Nephron progenitor cell (in vitro differentiated cells): ENCODE results near the gene TBC1D4.
"Not testable (repeated sequence)": the region's sequence is repeated elsewhere in the genome, so short reads cannot be mapped to it uniquely, and the experiment has no call there.

ENCODE experiments used
- DNase-seq: peaks from one replicate; pipeline ENCODE4 v3.0.0; 2021
- H3K27ac Mint-ChIP-seq: 2 replicates; pipeline ENCODE4 v1.8.0; 2021; ENCODE audit warnings: mild to moderate bottlenecking, moderate library complexity, mixed read lengths
- H3K27me3 Mint-ChIP-seq: 2 replicates; pipeline ENCODE4 v1.8.0; 2021; ENCODE audit warnings: mild to moderate bottlenecking, low read depth, mixed read lengths; ENCODE audit not compliant: poor library complexity
- H3K36me3 Mint-ChIP-seq: 2 replicates; pipeline ENCODE4 v1.8.0; 2021; ENCODE audit warnings: low read depth, mixed read lengths
- H3K4me1 Mint-ChIP-seq: 2 replicates; pipeline ENCODE4 v1.8.0; 2021; ENCODE audit warnings: mixed read lengths
- H3K4me3 Mint-ChIP-seq: 2 replicates; pipeline ENCODE4 v1.8.0; 2021; ENCODE audit warnings: mild to moderate bottlenecking, moderate library complexity, mixed read lengths
- H3K9me3 Mint-ChIP-seq: 2 replicates; pipeline ENCODE4 v1.8.0; 2021; ENCODE audit warnings: mild to moderate bottlenecking, moderate library complexity, mixed read lengths
- TF ChIP-seq, protein P1 (sequence below): fragments of 200-600 bp; sonication (generic); IDR thresholded peaks from 2 replicates; pipeline ENCODE4 v1.5.0; 2021; ENCODE audit warnings: antibody characterized with exemption

Gene TBC1D4

DNA sequence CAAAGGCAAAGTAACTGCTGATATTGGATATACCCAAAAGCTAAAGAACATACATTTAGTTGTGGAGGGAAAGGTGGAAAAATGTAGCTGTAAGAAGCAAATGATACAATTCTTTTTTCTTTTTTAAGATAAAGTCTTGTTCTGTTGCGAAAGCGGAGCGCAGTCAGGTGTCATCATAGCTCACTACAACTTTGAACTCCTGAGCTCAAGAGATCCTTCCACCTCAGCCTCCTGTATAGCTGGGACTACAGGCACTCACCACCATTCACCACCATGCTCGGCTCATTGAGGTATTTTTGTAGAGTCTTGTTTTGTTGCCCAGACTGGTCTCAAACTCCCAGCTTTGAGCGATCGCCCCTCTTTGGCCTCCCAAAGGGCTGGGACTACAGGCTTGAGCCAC is 38.0 kb downstream of the TBC1D4 start:
- DNase-seq = no peak
- Mint-ChIP-seq H3K36me3 (peaks cover 5% of the 10 kb centered on the region), H3K4me3 (no peak overlapping the region), H3K27me3 (no peaks in the 10 kb centered on the region), H3K9me3 (no peaks in the 10 kb centered on the region), H3K4me1 (peaks cover 12% of the 10 kb centered on the region), H3K27ac (no peak overlapping the region)
- TF ChIP-seq, protein P1, sequence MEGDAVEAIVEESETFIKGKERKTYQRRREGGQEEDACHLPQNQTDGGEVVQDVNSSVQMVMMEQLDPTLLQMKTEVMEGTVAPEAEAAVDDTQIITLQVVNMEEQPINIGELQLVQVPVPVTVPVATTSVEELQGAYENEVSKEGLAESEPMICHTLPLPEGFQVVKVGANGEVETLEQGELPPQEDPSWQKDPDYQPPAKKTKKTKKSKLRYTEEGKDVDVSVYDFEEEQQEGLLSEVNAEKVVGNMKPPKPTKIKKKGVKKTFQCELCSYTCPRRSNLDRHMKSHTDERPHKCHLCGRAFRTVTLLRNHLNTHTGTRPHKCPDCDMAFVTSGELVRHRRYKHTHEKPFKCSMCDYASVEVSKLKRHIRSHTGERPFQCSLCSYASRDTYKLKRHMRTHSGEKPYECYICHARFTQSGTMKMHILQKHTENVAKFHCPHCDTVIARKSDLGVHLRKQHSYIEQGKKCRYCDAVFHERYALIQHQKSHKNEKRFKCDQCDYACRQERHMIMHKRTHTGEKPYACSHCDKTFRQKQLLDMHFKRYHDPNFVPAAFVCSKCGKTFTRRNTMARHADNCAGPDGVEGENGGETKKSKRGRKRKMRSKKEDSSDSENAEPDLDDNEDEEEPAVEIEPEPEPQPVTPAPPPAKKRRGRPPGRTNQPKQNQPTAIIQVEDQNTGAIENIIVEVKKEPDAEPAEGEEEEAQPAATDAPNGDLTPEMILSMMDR = no peak

DNA sequence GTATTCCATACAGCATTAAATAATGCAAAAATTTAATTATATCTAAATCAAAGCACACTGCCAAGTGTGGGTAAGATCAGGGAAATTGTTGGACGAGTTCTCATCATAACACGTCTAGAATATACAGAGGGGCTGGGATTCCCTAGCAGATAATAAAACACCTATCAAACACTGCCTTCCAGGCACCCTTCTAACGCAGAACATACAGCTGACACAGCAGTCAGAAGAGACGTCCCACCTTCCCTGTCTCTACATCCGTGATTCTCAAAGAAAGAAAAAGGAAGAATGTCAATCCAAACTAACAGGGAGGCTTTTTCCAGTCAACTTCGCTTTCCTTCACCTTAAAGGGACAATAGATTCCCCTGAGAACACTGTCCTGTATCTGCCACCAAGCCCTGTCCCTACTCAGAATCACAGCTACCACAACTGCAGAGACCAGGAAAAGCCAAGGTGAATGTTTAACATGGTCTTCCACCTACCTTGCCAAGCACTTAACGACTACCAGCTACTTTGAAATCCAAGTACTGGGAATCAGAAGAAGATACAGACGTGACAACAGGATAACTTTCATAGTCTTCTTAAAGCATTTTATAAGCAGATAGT is 38.5 kb downstream of the TBC1D4 start:
- no peaks in the 10 kb centered on the region for H3K9me3 Mint-ChIP-seq
- TF ChIP-seq, protein P1 = no peak
- H3K27me3 Mint-ChIP-seq = no peaks in the 10 kb centered on the region
- H3K4me3 Mint-ChIP-seq = no peak overlapping the region
- H3K36me3 Mint-ChIP-seq = no peaks in the 10 kb centered on the region
- DNase-seq = no peak
- H3K4me1 Mint-ChIP-seq = peaks cover 12% of the 10 kb centered on the region
- peak overlapping the region; percentile 35 for H3K27ac Mint-ChIP-seq

DNA sequence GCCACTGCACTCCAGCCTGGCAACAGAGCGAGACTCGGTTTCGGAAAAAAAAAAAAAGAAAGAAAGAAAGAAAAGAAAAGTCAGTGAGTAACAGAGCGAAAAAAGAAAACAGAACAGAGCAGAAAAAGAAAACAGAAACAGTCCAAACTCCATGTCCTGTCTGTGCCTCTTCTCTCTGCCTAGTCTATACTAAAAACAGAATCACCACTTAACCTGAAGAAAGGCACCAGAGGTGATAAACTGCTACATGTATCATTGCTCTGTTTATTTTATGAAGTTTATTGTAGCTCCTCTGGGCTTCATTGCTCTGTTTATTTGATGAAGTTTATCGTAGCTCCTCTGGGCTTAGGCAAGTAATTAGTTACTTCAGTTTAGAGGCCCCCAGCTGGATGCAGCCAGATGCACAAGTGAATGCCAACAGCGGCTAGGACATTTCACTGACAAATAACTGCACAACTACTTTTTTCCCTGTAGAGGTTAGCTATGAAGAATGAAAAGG is 39.2 kb downstream of the TBC1D4 start:
- Mint-ChIP-seq H3K27me3 (no peaks in the 10 kb centered on the region), H3K4me3 (no peak overlapping the region), H3K36me3 (no peaks in the 10 kb centered on the region), H3K4me1 (peaks cover 18% of the 10 kb centered on the region), H3K27ac (no peak overlapping the region), H3K9me3 (no peaks in the 10 kb centered on the region)
- TF ChIP-seq, protein P1 = no peak
- DNase-seq = no peak

DNA sequence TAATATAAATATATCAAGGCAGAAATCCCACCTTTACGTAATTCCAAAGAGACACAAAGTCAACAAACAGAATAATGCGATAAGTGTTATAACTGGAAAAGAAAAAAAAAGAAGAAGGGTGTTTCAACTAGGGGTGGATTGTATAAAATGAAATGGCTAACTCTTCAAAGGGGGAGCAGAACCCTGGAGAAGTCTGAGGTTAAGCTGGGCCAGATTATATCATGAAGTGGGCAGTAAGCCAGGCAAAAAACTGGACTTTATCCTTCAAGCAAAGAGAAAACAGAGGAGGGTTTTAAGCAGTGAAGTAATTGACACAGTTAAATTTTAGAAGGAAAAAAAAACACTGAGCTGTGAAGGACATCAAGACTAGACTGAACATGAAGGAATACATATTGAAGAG is 41.9 kb downstream of the TBC1D4 start:
- no peak for DNase-seq
- H3K36me3 Mint-ChIP-seq = peaks cover 5% of the 10 kb centered on the region
- no peaks in the 10 kb centered on the region for H3K9me3 Mint-ChIP-seq
- peaks cover 28% of the 10 kb centered on the region for H3K4me1 Mint-ChIP-seq
- H3K4me3 Mint-ChIP-seq = no peak overlapping the region
- no peaks in the 10 kb centered on the region for H3K27me3 Mint-ChIP-seq
- peak overlapping the region; percentile 20 for H3K27ac Mint-ChIP-seq
- TF ChIP-seq, protein P1 = no peak

DNA sequence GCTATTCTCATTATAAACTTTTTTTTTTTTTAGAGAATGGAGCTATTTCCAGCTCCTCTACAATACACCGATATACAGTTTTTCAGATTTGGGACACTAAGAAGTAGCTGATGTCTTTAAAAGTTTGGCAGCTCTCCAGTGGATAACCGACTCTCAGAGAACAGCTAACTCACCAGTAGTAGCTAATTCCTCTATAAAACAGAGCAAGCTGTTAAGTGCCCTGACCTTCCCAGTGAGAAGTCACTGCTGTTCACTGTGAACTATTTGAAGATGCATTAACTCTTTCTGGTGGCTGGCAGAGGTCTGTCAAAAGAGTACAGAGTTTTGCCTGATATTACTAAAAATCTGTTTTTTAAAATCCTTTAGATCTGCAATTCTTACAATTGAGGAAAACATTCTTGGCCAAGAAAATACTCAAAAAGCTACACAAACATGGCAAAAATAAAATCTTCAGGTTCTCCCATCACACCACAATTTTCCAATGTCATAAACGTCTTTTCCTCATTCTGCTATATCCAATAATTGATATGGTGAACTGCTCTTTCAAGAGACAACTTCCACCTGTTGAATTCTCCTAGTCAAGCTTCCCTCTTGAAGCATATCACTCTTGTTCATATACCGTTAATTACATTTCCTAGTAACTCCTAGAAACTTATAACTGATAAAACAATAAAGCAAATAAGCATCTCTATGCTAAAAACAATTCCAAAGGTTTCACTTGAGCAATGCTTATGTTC is 44.2 kb downstream of the TBC1D4 start:
- Mint-ChIP-seq H3K27me3 (no peaks in the 10 kb centered on the region), H3K27ac (no peak overlapping the region), H3K9me3 (peaks cover 4% of the 10 kb centered on the region), H3K4me3 (no peak overlapping the region), H3K36me3 (peaks cover 11% of the 10 kb centered on the region), H3K4me1 (peaks cover 17% of the 10 kb centered on the region)
- TF ChIP-seq, protein P1 = no peak
- no peak for DNase-seq

DNA sequence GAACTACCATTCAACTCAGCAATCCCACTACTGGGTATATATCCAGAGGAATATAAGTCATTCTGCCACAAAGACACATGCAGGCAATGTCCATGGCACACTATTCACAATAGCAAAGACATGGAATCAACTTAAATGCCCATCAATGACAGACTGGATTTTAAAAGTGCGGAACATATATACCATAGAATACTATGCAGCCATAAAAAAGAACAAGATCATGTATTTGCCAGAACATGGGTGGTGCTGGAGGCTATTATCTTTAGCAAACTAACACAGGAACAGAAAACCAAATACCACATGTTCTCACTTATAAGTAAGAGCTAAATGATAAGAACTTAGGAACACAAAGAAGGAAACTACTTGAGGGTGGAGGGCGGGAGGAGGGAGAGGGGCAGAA is 47.8 kb downstream of the TBC1D4 start:
- not testable (repeated sequence) for H3K27me3 Mint-ChIP-seq, H3K9me3 Mint-ChIP-seq, H3K27ac Mint-ChIP-seq, H3K4me3 Mint-ChIP-seq, DNase-seq
- H3K4me1 Mint-ChIP-seq = peaks cover 16% of the 10 kb centered on the region
- peaks cover 11% of the 10 kb centered on the region for H3K36me3 Mint-ChIP-seq
